Caki2 (cell line): ENCODE results near the gene STARD13. TPM values are rescaled to one million over a fixed set of nuclear protein-coding genes. Genes with fewer than 3 reads are reported as not detected.
"Not testable (repeated sequence)": the region's sequence is repeated elsewhere in the genome, so short reads cannot be mapped to it uniquely, and the experiment has no call there.

Experiments
- DNase-seq: peaks from one replicate; pipeline ENCODE4 v3.0.0-alpha.2; 2015; ENCODE audit warnings: low read depth
- in situ Hi-C: cut with HindIII; loops from 2 replicates; pipeline ENCODE4 v1.10.0; 2016; ENCODE audit warnings: low sequenced_read_pairs, low pct_unique_long_range_greater_than_20kb, mixed read lengths
- total RNA-seq: library from RNA; depleted of rRNA; stranded (reverse); fragments of >200 nt; shearing (Covaris generic); gene quantifications from 2 replicates; pipeline ENCODE4 v1.2.3, GENCODE V29; 2014; ENCODE audit warnings: low replicate concordance

The STARD13 gene
- total RNA-seq, 1 experiment from 2014 or later, result 9.3 TPM

GRCh38 chr13:33194820-33195692 lies 90.5 kb downstream of the STARD13 start:
- in situ Hi-C loops, result no loop called here
- peak; percentile 4 for DNase-seq

GRCh38 chr13:33193428-33193974 lies 92.1 kb downstream of the STARD13 start:
- in situ Hi-C loops, result no loop called here
- DNase-seq, result no peak

DNA sequence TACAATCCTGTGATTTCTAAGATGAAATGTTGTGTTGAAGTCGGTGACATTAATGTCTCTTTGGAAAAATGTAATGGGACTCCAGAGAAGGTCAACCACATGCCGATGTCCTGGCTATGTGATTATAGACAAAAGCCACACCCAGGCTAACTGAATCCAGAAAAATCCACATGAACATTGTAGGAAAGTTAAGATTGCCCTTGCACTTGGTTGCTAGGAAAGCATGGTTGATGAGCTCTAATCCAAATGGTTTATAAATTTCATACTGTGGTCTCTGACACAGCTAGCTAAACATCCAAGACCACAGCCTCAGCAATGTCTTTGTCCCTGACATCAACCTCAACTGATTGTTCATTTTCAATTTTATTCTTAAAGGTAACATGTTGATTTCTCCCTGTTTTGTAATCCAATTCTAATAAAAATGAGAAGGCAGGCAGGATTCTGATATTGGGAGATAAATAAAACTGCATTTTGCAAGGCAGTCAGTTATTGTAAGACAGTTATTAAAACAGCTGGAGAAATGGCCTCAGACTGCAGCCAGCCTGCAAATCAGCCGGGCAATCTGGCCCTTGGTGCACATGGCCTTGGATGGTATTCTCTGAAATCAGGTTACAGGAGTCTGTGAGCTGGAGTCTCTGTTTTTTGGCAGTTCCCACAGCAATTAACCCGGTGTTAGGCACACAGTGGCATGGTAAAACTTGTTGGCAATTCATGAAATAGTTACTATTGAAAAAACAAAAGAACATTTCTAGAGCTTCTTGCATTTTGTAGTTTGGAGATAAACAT lies 93.9 kb downstream of the STARD13 start:
- in situ Hi-C loops, result no loop called here
- DNase-seq, result no peak

DNA sequence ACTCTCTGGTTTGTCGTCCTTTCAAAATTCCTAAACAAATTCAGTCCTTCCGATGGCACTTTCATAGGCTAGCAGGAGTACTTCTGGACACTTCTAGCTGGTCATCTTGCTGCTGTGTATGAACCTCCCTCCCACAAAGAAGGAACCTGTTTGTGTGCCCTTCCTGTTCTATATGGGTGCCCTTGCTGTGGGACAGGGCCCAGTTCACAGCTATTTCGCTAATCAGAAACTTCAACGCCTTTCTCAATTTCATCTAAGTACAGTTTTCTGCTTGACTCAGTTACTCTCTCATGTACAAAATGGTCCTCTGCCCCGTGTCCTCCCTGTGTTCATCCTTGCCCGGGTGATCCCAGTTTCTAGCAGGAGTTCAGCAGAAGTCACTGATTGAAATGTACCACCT lies 96.1 kb downstream of the STARD13 start:
- DNase-seq, result no peak
- in situ Hi-C loops, result no loop called here

DNA sequence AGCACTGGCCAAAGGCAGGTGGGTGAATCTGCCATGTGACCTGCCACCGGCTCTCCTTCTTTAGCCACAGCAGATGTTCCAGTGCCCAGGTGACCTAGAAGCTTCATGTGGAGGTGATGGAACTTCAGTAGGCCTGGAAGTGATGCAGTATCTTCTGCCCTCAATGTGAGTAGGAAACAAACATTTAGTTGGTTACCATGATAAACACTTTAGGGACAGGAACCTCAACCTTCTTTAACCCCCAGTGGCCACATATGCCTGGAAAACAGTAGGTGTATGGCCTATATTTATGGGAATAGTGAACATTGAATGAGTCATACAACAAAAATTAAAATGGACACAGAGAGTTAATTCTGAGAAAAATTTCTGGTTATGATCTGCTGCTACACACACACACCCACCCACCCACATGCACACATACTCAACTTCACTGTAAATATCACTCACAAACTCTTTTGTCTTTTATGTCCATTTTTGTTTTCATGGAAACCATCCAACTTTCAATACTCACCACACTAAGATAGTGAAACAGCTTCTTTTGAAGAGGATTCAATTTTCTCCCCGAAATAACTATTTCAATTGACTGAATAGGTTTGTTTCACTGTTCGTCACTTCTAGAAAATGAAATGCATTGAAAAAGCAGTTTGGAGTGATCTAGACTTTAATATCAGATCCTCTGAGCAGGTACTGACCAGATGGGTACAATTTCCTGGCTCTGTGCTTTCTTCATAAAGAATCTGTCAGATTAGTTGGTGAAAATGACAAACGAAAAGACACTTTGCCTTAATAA lies 97.3 kb downstream of the STARD13 start:
- in situ Hi-C loops, result no loop called here
- DNase-seq, result no peak

DNA sequence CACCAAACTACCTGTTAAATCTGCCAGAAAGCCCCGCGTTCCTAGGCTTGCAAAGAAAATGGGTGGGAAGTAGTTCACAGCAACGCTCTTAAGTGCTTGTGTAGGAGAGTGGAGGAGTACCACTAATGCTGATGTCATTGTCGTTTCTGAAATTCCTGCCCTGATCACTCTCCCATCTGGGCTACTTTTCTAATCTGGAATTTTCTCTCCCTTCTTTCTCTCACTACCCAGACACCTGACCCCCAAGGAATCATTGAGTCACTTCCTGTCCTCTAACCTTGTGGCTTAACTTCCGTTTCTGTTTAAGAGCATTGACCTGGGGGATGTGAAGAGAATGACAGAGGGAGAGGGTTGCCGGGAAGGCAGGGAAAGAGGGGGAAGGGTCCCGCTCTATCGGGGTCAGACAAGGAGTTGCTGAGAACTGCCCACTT lies 98.7 kb downstream of the STARD13 start:
- in situ Hi-C loops, result no loop called here

DNA sequence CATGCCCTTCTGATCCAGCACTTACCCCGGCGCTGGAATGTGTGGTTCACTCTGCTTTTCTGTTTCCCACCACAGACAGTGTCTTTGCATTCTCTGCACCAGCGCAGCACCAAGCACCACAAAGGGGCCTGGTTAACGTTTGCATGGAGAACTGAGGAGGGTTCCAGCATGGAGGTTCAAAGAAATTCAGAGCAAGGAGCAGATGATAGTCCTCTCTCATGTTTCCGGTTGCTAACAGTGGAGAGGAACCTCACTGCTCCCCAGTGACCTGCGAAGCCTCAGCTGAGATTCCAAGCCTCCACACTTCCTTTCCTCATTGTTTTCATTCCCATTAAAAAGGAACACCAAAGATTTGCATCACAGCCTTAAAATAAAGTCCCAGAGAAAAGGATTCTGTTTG lies 99.7 kb downstream of the STARD13 start:
- in situ Hi-C loops, result no loop called here
- DNase-seq, result no peak

More for the DNA sequence above, 98.7 kb downstream of the STARD13 start:
- DNase-seq, result no peak

DNA sequence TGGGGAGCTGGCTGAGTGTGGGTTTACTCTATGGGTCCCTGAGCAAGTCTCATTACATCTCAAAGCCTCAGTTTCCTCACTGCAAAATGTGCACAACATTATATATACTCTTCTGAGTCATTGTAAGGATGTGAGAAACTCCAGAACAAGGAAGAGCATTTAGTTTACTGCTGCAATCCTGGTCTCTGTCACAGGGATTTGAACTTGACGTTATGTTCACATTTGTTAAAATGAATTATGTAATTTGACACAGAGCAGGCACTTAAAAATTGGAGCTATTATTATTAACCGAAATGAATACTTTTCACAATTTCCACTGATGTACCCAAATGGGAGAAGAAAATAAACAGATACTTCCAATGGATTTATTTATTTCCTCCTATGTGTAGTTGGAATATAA lies 101.0 kb downstream of the STARD13 start:
- no peak for DNase-seq
- in situ Hi-C loops, result no loop called here

- no peak for DNase-seq
- in situ Hi-C loops, result no loop called here
These were observed 101.5 kb downstream of the STARD13 start for GRCh38 chr13:33184112-33184490.

DNA sequence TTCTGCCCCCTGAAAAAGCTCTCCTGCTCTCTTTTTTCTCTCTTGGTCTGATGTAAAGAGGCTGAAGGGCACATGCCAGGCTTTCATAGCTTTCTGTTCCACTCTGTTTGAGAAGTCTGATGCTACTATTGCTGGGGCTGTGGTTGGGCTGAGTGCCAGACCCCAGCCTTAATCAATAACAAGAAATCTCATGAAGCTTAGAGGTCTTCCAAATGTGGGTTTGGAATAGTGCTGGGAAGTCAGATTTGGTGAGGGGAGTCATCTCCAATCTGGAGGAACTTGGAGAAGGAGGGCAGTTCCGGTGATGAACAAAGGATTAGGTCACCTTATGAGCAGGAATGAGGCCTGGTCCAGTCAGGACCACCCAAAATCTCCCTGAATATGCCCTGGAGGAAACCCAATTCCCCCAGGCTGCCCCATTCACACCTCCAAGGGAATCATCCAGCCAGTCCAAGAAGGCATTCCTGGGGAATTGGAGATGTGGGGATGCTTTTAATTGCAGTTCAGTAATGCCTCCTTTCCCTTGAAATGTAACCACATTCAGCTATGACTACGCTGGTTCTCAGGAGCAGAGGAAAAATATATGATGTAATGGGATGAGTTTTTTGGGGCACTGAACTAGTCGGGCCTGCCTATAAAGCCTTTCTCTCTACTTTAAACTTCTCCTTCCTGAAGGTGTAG lies 102.0 kb downstream of the STARD13 start:
- DNase-seq, result no peak
- in situ Hi-C loops, result no loop called here

DNA sequence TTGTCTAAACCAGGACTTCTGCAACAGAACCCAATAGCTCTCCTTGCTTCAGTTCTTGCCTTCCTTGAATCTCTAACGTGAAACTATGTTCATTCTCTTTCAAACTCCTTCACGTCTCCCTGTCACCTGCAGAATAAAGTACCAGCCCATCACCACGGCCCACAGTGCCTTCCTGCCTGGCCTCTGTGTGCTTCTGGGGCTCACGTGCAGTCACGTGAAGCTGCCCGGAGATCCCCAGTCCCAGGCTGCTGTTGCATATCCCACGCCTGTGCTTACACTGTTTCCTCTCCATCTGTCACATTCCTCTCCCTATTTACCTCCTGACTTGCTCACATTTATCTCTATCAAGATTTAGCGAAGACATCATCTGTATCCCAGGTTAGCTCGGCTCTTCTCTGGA lies 102.8 kb downstream of the STARD13 start:
- no peak for DNase-seq

GRCh38 chr13:33181264-33181663 lies 104.3 kb downstream of the STARD13 start:
- DNase-seq, result no peak
- in situ Hi-C loops, result no loop called here

More for the DNA sequence above, 102.8 kb downstream of the STARD13 start:
- in situ Hi-C loops, result no loop called here

- DNase-seq, result peak; percentile 35
- in situ Hi-C loops, result no loop called here
These were observed 105.3 kb downstream of the STARD13 start for GRCh38 chr13:33180122-33180804.

- in situ Hi-C loops, result no loop called here
- DNase-seq, result no peak
These were observed 106.1 kb downstream of the STARD13 start for GRCh38 chr13:33179463-33179862.

DNA sequence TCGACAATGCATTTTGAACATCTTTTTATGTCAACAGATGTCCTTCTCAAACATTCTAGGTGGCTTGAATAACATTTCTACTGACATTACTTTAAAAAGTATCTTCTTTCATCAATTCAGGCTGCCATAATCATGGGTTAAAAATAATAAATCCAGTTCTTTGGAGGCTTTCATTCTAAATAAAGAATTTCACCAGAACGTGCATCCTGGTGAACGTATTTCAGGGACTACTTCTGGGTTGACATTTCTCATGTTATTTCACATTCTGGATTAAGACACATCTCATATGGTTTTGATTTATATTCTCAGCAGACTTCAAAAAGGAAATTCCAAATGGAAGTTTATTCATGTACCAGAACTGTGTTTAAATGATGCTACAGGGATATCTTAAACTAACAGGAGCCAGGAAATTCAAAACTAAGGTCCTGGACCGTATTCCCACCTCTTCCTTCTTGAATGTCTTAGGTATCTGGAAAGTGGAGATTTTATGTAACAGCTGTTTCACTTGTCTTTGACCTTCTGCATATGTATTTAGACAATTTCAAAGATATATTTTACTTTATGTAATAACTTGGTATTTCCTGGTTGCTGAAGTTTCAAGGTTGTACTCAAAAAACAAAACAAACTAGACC lies 107.2 kb downstream of the STARD13 start:
- in situ Hi-C loops, result no loop called here
- no peak for DNase-seq

DNA sequence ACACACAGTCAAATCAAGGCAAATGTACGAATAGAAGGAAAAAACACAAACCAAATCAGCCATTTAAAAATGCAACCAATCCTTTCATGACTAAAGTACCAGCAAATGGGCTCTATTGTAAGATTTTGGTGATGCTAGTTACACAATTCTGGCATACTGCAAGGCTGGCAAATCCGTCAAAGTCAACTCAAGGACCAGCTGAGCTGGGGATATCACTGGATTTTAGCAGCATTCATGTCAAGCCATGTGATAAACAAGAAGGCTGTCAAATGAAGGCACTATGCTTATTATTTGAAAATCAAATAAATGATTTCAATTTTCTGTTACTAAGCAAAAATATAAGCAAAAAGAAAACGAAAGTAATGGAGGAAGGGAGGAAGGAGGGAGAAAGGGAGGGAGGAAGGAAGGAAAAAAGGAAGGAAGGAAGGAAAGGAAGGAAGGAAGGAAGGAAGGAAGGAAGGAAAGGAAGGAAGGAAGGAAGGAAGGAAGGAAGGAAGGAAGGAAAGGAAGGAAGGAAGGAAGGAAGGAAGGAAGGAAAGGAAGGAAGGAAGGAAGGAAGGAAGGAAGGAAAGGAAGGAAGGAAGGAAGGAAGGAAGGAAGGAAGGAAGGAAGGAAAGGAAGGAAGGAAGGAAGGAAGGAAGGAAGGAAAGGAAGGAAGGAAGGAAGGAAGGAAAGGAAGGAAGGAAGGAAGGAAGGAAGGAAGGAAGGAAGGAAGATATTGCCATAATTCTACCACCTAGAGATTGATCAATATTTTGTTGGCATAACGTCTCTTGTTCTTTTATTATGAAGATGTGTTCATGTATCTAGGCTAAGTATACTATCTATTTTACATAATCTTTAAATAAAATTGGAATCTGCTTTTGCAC lies 108.0 kb downstream of the STARD13 start:
- in situ Hi-C loops, DNase-seq: not testable (repeated sequence)
